Stimulated activated naive CD8-positive, alpha-beta T cell treated with anti-CD3 and anti-CD28 coated beads, Interleukin-15, Interleukin-2, amounts not matched to agents 100 ng/mL and 50 ng/mL, for 24 hours (primary cell): Measurements from ENCODE around the gene MATR3.
"Not testable (repeated sequence)": the region's sequence is repeated elsewhere in the genome, so short reads cannot be mapped to it uniquely, and the experiment has no call there.

Source experiments
- H3K27ac Mint-ChIP-seq: one replicate; pipeline ENCODE4 v1.8.0; 2021; ENCODE audit warnings: mild to moderate bottlenecking, mixed read lengths
- H3K27me3 Mint-ChIP-seq: one replicate; pipeline ENCODE4 v1.8.0; 2021; ENCODE audit warnings: mixed read lengths
- H3K36me3 Mint-ChIP-seq: one replicate; pipeline ENCODE4 v1.8.0; 2021; ENCODE audit warnings: low read depth, mixed read lengths
- H3K4me1 Mint-ChIP-seq: one replicate; pipeline ENCODE4 v1.8.0; 2021; ENCODE audit warnings: low read depth, mixed read lengths
- H3K4me3 Mint-ChIP-seq: one replicate; pipeline ENCODE4 v1.8.0; 2021; ENCODE audit warnings: mild to moderate bottlenecking, mixed read lengths
- H3K9me3 Mint-ChIP-seq: one replicate; pipeline ENCODE4 v1.8.0; 2021; ENCODE audit warnings: mixed read lengths

The MATR3 gene

DNA sequence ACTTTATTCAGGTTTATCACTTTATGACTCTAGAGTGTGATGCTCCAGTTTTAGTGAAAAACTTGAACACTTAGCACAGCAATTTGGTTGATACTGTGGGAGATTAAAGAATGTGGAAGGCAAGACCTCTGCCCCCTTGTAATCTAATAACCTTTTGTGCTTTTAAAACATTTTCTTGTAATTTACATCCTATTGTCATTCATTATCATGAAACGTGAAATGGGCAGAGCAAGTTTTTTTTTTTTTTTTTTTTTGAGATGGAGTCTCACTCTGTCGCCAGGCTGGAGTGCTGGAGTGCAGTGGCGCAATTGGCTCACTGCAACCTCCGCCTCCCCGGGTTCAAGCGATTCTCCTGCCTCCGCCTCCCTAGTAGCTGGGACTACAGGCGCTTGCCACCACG, 49.9 kb downstream of the MATR3 start:
- Mint-ChIP-seq H3K9me3 (no peaks in the 10 kb centered on the region), H3K36me3 (peaks cover 22% of the 10 kb centered on the region), H3K27ac (peak overlapping the region; percentile 99), H3K27me3 (no peaks in the 10 kb centered on the region), H3K4me3 (peak overlapping the region; percentile 99), H3K4me1 (peaks cover 50% of the 10 kb centered on the region)

- H3K27ac Mint-ChIP-seq = no peak overlapping the region
- no peaks in the 10 kb centered on the region for H3K9me3 Mint-ChIP-seq
- H3K27me3 Mint-ChIP-seq = no peaks in the 10 kb centered on the region
- H3K4me1 Mint-ChIP-seq = peaks cover 55% of the 10 kb centered on the region
- peaks cover 26% of the 10 kb centered on the region for H3K36me3 Mint-ChIP-seq
- peak overlapping the region; percentile 60 for H3K4me3 Mint-ChIP-seq
These were observed 50.6 kb downstream of the MATR3 start for GRCh38 chr5:139344177-139344576.

GRCh38 chr5:139345442-139345841, 51.9 kb downstream of the MATR3 start:
- H3K27ac Mint-ChIP-seq, H3K27me3 Mint-ChIP-seq, H3K4me3 Mint-ChIP-seq, H3K9me3 Mint-ChIP-seq: not testable (repeated sequence)
- Mint-ChIP-seq H3K36me3 (peaks cover 26% of the 10 kb centered on the region), H3K4me1 (peaks cover 59% of the 10 kb centered on the region)

- H3K27me3 Mint-ChIP-seq, H3K9me3 Mint-ChIP-seq, H3K27ac Mint-ChIP-seq, H3K4me3 Mint-ChIP-seq: not testable (repeated sequence)
- peaks cover 26% of the 10 kb centered on the region for H3K36me3 Mint-ChIP-seq
- peaks cover 52% of the 10 kb centered on the region for H3K4me1 Mint-ChIP-seq
These were observed 54.3 kb downstream of the MATR3 start for GRCh38 chr5:139347863-139348262.

DNA sequence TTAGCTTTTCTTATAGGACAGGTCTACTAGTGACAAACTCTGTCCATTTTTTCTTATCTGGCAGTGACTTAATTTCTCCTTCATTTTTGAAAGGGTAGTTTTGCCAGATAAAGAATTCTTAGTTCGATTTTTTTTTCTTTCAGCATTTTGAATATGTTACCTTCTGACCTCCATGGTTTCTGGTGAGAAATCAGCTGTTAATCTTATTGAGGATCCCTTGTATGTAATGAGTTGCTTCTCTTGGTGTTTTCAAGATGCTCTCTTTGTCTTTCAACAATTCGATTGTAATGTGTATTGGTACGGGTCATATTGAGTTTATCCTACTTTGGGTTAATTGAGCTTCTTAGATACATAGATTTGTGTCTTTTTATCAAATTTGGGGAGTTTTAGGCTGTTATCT, 60.6 kb downstream of the MATR3 start:
- H3K36me3 Mint-ChIP-seq = peaks cover 21% of the 10 kb centered on the region
- H3K27ac Mint-ChIP-seq = no peak overlapping the region
- peaks cover 34% of the 10 kb centered on the region for H3K4me1 Mint-ChIP-seq
- H3K4me3 Mint-ChIP-seq = no peak overlapping the region
- H3K9me3 Mint-ChIP-seq = no peaks in the 10 kb centered on the region
- H3K27me3 Mint-ChIP-seq = no peaks in the 10 kb centered on the region

GRCh38 chr5:139355900-139356299, 62.4 kb downstream of the MATR3 start:
- not testable (repeated sequence) for H3K27ac Mint-ChIP-seq, H3K27me3 Mint-ChIP-seq, H3K9me3 Mint-ChIP-seq, H3K4me3 Mint-ChIP-seq
- Mint-ChIP-seq H3K4me1 (peaks cover 34% of the 10 kb centered on the region), H3K36me3 (peaks cover 21% of the 10 kb centered on the region)

GRCh38 chr5:139358064-139358463, 64.5 kb downstream of the MATR3 start:
- Mint-ChIP-seq H3K4me1 (peaks cover 33% of the 10 kb centered on the region), H3K27ac (no peak overlapping the region), H3K9me3 (no peaks in the 10 kb centered on the region), H3K36me3 (peaks cover 26% of the 10 kb centered on the region), H3K27me3 (no peaks in the 10 kb centered on the region), H3K4me3 (no peak overlapping the region)

GRCh38 chr5:139360384-139360783, 66.8 kb downstream of the MATR3 start:
- Mint-ChIP-seq H3K4me1 (peaks cover 35% of the 10 kb centered on the region), H3K9me3 (no peaks in the 10 kb centered on the region), H3K36me3 (peaks cover 34% of the 10 kb centered on the region), H3K27ac (no peak overlapping the region), H3K27me3 (no peaks in the 10 kb centered on the region), H3K4me3 (no peak overlapping the region)

- Mint-ChIP-seq H3K4me3 (no peak overlapping the region), H3K9me3 (no peaks in the 10 kb centered on the region), H3K4me1 (peaks cover 33% of the 10 kb centered on the region), H3K36me3 (peaks cover 34% of the 10 kb centered on the region), H3K27ac (no peak overlapping the region), H3K27me3 (no peaks in the 10 kb centered on the region)
These were observed 68.4 kb downstream of the MATR3 start for GRCh38 chr5:139361835-139362429.

DNA sequence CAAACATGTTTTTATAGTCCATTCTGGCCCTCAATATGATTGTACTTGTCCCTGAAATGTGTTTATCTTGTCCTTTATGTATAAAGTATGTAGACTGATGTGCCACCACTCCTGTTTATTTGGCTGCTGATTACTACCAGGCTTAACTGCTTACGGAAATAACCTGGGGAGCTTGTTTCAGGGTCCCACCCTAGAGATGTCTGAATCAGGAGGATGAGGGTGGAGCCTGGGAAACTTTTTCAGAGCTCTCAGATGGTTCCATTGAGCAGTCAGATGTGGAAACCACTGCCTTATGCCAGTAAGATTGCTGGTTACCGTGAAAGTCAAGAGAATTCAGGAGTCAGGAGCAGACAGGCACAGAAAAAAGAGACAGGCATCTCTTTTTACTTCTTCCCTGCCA, 70.4 kb downstream of the MATR3 start:
- peaks cover 21% of the 10 kb centered on the region for H3K4me1 Mint-ChIP-seq
- H3K9me3 Mint-ChIP-seq = no peaks in the 10 kb centered on the region
- no peak overlapping the region for H3K4me3 Mint-ChIP-seq
- peaks cover 32% of the 10 kb centered on the region for H3K36me3 Mint-ChIP-seq
- no peaks in the 10 kb centered on the region for H3K27me3 Mint-ChIP-seq
- H3K27ac Mint-ChIP-seq = peak overlapping the region; percentile 32

DNA sequence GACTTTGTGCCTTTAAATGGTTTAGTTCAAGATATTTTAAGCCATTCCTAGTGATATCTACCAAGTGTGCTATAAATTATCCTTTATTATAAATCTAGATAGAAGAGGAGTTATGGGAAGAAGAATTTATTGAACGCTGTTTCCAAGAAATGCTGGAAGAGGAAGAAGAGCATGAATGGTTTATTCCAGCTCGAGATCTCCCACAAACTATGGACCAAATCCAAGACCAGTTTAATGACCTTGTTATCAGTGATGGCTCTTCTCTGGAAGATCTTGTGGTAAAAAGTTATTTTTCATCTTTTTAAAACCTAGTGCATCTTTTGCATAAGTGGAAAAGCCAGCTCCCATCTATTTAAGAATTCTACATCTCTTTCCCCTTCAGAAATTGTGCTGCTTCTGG, 70.9 kb downstream of the MATR3 start:
- Mint-ChIP-seq H3K4me1 (peaks cover 21% of the 10 kb centered on the region), H3K27me3 (no peaks in the 10 kb centered on the region), H3K9me3 (no peaks in the 10 kb centered on the region), H3K36me3 (peaks cover 35% of the 10 kb centered on the region), H3K27ac (peak overlapping the region; percentile 13), H3K4me3 (no peak overlapping the region)

DNA sequence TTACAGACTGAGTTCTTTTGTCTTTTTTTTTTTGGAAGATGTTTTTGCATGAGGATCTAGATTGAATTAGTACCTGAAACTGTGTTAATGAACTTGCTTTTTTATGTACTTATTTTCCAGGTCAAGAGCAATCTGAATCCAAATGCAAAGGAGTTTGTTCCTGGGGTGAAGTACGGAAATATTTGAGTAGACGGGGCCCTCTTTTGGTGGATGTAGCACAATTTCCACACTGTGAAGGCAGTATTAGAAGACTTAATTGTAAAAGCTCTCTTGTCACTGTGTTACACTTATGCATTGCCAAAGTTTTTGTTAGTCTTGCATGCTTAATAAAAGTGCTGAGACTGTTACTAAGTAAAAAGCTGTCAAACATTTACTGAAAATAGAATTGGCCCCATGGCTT, 75.1 kb downstream of the MATR3 start:
- Mint-ChIP-seq H3K27ac (peak overlapping the region; percentile 77), H3K4me3 (no peak overlapping the region), H3K27me3 (no peaks in the 10 kb centered on the region), H3K36me3 (peaks cover 36% of the 10 kb centered on the region), H3K9me3 (no peaks in the 10 kb centered on the region), H3K4me1 (peaks cover 20% of the 10 kb centered on the region)

DNA sequence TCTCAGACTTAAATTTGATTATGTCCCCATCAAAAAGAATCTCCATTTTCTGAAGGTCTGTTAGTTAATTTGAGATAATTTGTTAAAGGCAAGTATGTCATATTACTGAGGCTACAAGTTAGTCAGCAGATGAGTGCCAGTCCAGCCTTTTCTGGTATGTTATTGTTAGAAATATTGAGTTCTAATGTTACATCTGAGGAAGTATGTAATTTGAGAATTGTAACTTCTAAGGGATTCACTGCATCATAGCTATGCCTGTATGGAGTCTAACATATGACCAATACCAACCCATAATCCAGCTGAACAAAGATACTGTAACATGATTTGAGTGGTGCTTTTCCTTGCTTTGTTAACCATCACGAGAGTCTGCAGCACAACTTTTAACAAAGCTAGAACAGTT, 75.6 kb downstream of the MATR3 start:
- H3K4me1 Mint-ChIP-seq = peaks cover 14% of the 10 kb centered on the region
- H3K27ac Mint-ChIP-seq = no peak overlapping the region
- no peak overlapping the region for H3K4me3 Mint-ChIP-seq
- H3K27me3 Mint-ChIP-seq = no peaks in the 10 kb centered on the region
- peaks cover 31% of the 10 kb centered on the region for H3K36me3 Mint-ChIP-seq
- H3K9me3 Mint-ChIP-seq = no peaks in the 10 kb centered on the region

GRCh38 chr5:139371482-139372435, 78.2 kb downstream of the MATR3 start:
- Mint-ChIP-seq H3K4me3 (no peak overlapping the region), H3K4me1 (peaks cover 14% of the 10 kb centered on the region), H3K27ac (peak overlapping the region; percentile 24), H3K9me3 (no peaks in the 10 kb centered on the region), H3K36me3 (peaks cover 21% of the 10 kb centered on the region), H3K27me3 (no peaks in the 10 kb centered on the region)

GRCh38 chr5:139374909-139375308, 81.4 kb downstream of the MATR3 start:
- peaks cover 14% of the 10 kb centered on the region for H3K4me1 Mint-ChIP-seq
- no peaks in the 10 kb centered on the region for H3K27me3 Mint-ChIP-seq
- no peaks in the 10 kb centered on the region for H3K9me3 Mint-ChIP-seq
- H3K36me3 Mint-ChIP-seq = peaks cover 11% of the 10 kb centered on the region
- no peak overlapping the region for H3K4me3 Mint-ChIP-seq
- H3K27ac Mint-ChIP-seq = no peak overlapping the region
